ENCODE data around the gene NBPF12.
A peak's percentile ranks its signal among the peaks of the same experiment; 100 is the strongest.
"Not testable (repeated sequence)": the region's sequence is repeated elsewhere in the genome, so short reads cannot be mapped to it uniquely, and the experiment has no call there.

The NBPF12 gene, protein sequence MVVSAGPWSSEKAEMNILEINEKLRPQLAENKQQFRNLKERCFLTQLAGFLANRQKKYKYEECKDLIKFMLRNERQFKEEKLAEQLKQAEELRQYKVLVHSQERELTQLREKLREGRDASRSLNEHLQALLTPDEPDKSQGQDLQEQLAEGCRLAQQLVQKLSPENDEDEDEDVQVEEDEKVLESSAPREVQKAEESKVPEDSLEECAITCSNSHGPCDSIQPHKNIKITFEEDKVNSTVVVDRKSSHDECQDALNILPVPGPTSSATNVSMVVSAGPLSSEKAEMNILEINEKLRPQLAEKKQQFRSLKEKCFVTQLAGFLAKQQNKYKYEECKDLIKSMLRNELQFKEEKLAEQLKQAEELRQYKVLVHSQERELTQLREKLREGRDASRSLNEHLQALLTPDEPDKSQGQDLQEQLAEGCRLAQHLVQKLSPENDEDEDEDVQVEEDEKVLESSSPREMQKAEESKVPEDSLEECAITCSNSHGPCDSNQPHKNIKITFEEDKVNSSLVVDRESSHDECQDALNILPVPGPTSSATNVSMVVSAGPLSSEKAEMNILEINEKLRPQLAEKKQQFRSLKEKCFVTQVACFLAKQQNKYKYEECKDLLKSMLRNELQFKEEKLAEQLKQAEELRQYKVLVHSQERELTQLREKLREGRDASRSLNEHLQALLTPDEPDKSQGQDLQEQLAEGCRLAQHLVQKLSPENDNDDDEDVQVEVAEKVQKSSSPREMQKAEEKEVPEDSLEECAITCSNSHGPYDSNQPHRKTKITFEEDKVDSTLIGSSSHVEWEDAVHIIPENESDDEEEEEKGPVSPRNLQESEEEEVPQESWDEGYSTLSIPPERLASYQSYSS (N-terminal part only)

DNA sequence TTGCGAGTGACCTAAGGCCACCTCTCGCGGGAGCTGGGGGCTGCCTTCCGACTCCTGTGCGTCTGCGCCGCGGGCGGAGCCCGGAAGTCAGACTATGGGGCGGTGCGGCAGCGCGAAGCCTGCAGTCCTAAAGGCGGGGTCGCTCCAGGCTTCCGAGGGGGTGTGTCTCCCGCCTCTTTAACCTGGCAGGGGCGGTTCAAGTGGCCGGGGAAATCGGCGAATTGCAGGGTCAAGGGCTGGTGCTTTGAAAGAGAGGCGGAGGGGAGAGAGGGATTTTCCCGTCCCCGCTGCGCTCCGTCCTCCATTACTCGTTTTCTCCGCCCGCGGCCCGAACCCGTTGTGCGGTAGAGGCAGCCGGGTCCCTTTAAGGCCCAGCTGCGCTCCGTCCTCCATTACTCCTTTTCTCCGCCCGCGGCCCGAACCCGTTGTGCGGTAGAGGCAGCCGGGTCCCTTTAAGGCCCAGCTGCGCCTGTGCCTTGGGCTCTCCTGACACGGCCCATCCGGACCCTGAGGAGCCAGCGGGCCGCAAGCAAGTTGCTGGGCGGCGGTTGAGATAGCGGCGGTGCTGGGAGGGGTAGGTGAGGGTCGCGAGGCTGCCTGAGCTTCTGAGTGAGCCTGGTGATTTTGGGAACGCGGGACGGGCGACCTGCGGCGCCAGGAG lies at the start of gene NBPF12:
Gene NBPF12, plus strand, starts transcription at position 83 of the 661 bp plus-strand sequence. CDS start 21,820 bp downstream, outside the sequence.
- DNase-seq = peak; percentile 92

DNA sequence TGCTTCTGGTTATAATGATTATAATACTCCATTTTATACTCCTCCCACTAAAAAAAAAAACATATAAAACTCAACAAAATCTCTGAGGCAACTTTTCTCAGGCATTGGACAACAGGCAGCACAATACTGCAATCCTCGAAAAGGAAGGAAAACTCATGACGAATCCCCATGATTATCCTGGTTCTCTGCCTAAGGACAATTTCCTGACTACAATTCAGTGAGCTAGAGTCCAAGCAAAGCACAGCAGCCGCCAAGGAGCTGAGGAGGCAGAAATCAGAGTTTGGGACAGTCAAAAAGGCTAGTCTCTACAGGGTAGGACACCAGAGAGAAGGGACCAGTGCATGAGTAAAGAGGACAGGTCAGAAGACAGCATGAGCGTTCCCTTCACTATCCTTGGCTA lies 46.8 kb upstream of the NBPF12 start:
- DNase-seq = not testable (repeated sequence)

DNA sequence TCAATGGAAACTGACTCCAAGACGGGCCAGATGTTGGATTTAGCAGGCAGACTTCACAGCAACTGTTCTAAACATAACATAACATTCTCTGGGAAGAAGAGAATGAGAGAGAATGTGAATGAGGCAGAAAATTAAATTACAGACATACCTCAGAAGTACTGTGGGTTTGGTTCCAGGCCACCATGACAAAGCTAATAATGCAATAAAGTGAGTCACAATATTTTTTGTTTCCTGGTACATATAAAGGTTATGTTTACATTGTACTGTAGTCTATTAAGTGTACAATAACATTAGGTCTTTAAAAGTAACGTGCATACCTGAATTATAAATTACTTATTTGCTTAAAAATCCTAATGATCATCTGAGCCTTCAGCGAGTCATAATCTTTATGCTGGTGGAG lies 45.8 kb upstream of the NBPF12 start:
- not testable (repeated sequence) for DNase-seq

DNA sequence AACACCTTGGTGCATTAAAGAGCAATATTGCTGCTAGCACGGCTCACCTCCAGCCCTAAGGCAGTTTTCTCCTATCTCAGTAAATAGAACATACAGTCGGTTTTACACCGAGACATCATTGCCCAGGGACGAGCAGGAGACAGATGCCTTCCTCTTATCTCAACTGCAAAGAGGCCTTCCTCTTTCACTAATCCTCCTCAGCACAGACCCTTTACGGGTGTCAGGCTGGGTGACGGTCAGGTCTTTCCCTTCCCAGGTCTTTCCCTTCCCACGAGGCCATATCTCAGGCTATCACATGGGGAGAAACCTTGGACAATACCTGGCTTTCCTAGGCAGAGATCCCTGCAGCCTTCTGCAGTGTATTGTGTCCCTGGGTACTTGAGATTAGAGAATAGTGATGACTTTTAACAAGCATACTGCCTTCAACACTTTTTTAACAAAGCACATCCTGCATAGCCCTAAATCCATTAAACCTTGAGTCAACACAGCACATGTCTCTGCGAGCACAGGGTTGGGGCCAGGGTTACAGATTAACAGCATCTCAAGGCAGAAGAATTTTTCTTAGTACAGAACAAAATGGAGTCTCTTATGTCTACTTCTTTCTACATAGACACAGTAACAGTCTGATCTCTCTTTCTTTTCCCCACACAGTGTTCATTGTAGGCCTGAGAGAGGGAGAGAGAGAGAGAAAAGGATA lies 30.4 kb upstream of the NBPF12 start:
- DNase-seq = not testable (repeated sequence)

DNA sequence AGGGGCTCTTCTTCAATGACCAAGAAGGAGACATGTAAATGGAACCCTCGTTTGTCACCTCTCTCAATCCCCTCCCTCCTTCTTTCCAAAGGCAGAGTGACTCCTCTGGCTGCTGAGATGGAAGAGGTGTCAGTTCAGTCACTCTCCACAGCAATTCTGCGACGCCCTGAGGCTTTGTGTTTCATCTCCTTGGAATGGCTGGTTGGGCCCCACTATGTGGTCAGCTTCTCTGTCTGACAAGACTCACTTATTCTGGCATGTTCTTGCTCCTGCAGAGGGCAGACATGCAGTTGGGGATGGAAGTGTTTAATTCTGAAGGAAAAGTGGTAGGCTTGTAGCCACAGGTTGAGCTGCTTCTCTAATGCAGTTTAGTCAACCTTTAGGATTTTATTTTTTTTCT lies 25.1 kb upstream of the NBPF12 start:
- DNase-seq = not testable (repeated sequence)

DNA sequence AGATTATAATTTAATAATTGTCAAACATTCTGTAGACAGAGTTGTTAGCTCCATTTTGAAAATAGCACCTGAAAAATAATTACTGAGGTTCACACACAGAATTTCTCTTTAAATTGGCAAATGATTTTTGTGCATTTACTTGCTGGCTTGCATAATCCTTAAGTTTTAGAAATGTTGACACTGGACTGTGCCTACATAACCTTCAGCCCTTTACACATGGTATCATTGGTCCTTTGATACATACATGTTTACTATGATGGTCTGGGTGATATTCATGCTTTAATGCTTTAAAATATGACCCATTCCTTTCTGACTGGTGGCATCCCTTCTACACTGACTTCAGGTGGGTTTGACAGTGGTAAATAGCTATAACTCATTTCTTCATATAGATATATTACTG lies 17.3 kb upstream of the NBPF12 start:
- DNase-seq = not testable (repeated sequence)

DNA sequence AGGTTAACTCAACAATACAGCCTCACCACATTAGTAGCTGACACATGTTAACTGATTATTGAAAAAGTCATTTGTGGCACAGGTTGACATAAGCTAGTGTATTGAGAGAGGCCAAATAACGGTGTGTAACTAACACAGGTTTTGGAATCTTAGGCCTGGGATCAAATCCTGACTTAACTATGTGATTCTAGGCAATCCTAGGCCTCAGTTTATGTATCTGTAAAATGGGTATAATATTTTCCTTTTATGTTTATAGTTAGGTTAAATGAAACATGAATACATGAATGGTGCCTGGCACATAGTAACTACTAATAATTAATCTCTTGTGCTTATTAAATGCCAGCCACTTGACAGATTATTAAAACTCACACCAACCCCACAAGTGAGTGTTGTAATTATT lies 15.5 kb upstream of the NBPF12 start:
- DNase-seq = not testable (repeated sequence)

DNA sequence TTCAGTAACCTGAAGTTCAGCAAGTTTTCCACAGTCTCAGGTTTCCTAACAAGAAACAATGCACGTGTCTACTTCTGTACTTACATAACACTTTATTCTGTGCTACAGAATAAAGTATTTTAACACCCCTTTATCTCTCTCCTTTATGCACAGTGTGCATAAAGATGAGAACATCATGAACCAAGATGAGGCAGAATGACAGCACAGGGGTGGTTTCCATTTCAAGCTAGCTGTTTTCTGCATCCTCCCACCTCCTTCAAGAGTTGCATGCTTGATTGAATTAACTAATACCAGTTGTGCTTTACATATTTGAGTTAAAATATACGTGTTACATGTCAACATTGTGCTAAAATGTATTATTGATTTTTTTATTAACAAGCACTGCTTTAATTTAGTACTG lies 14.0 kb upstream of the NBPF12 start:
- not testable (repeated sequence) for DNase-seq

DNA sequence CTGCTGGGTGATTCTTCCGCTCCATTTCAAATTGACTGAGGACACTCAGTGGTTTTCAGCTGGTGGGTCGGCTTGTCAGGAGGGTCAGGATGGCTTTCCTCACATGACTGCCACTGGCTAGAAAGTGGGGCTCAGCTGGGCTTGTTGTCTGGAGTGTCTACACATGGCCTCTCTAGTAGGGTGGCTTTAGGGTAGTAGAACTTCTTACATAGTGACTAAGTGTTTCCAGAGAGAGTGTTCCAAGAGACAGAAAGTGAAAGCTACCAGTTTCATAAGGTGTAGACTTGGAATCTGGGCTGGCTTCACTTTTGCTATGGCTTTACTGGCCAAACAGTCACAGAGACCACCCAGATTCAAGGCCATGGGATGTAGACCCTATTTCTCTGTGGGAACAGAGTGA lies 11.7 kb upstream of the NBPF12 start:
- DNase-seq = not testable (repeated sequence)

DNA sequence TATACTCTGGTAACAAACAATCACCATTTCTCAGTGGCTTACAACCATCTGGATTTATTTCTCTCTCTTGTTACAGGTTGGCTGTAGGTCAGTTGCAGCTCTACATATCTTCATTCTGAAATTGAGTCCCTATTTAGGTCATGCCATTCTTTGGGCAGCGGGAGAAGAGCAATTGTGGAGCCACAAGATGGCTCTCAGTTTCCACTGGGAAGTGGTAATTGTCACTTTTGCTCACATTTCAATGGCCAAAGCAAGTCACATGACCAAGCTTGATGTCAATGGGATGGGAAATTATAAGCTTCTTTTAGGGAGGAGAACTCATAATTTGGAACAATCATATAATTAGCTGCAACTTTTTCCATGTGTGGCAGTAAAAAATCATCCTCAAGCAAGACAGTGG lies 7.9 kb upstream of the NBPF12 start:
- not testable (repeated sequence) for DNase-seq

DNA sequence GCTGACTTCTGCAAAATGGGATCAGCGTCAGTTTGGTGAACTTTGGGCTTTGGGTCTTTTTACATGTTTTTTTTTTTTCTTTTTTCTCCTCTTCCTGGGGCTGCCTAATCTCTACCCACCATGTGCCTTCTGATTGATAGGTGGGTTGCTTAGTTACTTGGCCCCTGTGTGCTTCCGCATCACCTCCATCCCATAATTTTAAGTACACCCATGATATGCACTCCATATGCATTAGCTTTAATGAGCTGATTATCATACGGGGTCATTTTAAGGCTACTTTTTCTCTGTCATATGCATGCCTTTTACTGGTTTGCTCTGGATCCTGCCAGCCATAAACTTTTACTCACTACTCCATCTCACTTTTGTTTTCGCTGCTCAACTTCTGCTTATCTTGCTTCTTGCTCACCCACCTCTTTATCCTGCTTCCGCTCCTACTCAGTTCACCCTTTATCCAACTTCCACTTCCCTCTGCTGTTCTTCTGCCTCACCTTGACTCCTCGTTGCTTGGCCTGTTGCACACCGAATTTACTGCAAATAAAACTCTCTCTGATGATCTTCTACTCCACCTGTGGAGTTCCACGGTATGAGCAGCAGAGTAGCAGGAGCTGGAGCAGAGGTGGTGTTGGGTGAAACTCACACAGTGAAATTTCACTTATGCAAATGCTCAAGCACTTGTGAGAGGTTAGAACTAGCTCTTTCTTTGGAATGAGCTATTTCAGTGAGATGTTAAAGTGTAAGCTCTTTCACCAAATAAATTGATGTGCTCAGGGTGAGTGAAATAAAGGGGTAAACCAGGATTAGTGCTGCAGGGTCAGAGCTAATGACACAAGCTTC lies 3.5 kb upstream of the NBPF12 start:
- not testable (repeated sequence) for DNase-seq

DNA sequence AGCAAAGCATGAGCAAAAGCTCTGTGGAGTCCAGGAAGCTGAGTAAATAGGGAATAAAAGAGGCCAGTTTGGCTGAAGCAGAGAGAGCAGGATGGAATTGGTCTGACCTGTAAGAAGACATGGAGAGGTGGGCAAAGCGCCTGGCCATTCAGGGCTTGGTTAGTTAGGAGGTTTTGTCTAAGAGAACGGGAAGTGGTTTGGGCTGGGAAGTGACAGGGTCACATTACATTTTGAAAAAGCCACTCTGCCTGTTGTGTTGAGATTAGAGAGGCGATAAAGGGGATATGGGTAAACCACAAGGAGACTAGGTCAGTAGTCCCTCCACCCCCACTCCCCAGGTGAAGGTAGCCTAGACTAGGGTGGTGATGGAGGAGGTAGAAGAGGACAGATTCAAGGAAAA lies 662 bp upstream of the NBPF12 start:
- not testable (repeated sequence) for DNase-seq

DNA sequence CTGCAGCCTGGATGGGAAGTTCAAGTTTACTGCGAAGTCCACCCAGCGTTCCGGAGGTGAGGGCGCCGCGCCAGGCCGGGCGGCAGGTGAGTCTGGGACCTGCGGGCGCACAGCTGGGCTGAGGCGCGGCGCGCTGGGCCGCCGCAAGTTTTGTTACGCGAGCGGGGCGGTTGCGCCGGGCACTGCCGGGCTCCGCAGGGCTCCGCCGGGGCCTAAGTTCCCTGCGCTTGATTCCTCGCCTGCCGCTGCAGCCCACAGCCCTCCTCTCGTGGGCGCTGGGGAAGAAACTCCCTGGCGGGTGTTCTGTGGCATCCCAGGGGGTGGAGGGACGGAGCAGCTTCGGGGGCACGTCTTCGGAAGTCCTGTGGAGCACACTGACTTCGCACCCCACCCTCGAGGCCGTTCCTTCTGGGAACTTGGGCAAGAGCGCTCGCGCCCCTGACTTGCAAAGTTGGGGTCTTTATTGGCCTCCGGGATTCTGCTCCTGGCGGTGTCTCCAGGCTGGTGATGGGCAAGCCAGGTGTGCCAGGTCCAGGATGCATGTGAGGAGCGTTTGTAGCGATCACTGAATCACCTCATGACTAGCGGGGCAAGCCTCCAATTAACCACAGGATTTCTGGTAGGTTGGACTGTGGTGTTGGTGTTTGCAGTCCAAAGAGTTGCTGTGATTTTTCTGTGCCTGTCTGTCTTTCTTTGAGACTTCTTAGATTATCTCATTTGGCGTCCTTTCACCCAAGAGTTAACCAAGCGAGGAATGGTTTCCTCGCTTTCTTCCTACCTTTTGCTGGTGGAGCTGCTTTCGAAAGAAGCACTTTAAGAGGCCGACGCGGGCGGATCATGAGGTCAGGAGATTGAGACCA lies 1.0 kb downstream of the NBPF12 start:
- peak; percentile 45 for DNase-seq

DNA sequence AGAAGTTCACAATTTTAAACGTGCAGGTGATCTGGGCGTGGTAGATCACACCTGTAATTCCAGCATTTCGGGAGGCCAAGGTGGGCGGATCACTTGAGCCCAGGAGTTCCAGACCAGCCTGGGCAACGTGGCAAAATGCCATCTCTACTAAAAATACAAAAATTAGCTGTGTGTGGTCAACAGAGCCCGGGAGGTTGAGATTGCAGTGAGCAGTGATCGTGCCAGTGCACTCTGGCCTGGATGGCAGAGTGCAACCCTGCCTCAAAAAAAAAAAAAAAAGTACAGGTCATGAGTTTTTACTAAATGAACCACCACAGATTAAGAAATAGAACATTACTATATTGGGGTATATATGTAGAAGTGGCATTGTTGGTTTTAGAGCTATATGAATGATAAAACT lies 2.2 kb downstream of the NBPF12 start:
- DNase-seq = not testable (repeated sequence)

DNA sequence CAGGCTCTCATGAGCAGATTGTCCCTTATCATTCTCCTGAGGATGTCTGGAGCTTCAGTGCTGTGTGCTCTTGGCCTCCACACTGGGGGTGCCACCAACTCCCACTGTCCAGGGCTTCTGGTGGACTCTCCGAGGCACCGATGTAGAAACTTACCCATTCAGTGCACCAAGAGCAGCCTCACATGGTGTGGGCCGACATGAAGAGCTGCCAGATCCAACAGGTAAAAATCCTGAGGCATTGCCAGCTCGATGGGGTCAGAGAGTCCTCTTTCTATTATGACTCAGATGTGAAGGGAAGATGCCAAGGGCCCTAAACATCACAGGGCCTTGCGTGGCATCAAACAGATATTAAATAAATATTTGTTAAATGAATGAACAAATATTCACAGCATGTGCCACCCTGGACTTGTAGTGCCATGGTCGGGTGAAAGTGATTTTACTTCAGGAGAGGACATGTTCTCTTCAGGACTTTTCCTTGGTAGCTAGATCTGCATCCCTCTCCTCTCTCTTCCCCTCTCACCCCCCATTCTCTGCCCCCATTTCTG lies 5.3 kb downstream of the NBPF12 start:
- DNase-seq = not testable (repeated sequence)

DNA sequence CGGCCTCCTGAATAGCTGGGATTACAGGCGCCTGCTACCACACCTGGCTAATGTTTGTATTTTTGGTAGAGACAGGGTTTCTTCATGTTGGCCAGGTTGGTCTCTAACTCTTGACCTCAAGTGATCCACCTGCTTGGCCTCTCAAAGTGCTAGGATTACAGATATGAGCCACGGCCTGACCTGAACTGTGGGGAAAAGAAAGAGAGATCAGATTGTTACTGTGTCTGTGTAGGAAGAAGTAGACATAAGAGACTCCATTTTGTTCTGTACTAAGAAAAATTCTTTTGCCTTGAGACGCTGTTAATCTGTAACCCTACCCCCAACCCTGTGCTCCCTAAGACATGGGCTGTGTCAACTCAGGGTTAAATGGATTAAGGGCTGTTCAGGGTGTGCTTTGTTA lies 10.0 kb downstream of the NBPF12 start:
- DNase-seq = not testable (repeated sequence)

DNA sequence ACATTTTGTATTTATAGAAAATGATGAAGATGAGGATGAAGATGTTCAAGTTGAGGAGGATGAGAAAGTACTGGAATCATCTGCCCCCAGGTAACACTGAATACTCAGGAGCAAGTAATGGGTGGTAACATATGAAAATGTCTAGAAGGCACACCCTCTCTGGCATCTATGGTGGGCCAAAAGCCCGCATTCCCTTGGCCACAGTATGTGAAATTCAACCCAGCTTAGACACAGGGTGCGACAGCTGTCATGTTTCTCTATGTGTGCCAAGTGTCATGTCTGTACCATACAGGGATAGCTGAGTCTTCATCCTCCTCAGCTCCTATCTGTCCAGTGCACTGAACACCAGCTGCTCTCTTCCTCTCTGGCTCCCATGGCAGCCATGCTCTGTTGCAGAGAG lies 26.2 kb downstream of the NBPF12 start:
- DNase-seq = not testable (repeated sequence)

DNA sequence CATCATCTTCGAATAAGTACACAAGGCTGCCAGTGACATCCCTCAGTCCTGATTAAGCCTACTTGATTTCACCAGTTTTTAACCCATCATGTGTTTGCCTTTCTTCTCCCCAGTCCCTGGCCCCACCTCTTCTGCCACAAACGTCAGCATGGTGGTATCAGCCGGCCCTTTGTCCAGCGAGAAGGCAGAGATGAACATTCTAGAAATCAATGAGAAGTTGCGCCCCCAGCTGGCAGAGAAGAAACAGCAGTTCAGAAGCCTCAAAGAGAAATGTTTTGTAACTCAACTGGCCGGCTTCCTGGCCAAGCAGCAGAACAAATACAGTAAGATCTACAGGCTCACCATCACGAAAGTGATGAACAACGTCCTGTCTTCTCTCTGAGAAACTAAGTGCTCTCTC lies 28.2 kb downstream of the NBPF12 start:
- DNase-seq = not testable (repeated sequence)

DNA sequence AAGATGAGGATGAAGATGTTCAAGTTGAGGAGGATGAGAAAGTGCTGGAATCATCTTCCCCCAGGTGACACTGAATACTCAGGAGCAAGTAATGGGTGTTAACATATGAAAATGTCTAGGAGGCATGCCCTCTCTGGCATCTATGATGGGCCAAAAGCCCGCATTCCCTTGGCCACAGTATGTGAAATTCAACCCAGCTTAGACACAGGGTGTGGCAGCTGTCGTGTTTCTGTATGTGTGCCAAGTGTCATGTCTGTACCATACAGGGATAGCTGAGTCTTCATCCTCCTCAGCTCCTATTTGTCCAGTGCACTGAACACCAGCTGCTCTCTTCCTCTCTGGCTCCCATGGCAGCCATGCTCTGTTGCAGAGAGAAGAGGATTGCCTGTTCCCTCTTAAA lies 32.5 kb downstream of the NBPF12 start:
- not testable (repeated sequence) for DNase-seq

DNA sequence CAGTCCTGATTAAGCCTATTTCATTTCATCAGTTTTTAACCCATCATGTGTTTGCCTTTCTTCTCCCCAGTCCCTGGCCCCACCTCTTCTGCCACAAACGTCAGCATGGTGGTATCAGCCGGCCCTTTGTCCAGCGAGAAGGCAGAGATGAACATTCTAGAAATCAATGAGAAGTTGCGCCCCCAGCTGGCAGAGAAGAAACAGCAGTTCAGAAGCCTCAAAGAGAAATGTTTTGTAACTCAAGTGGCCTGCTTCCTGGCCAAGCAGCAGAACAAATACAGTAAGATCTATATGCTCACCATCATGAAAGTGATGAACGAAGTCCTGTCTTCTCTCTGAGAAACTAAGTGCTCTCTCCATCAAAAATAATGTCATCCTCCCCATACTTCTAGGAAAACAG lies 34.6 kb downstream of the NBPF12 start:
- not testable (repeated sequence) for DNase-seq

All from eye (tissue), 1 donor.